Lower lobe of right lung (tissue), 2 donors: ENCODE results near the gene MYO5A. TPM values are rescaled to one million over a fixed set of nuclear protein-coding genes. Genes with fewer than 3 reads are reported as not detected.
A peak's percentile ranks its signal among the peaks of the same experiment; 100 is the strongest.

Experiments
- ATAC-seq, 2 donors: fragments of 200-7000 bp; cut with Tn5 transposase; one replicate each; pipeline ENCODE4 v1.9.1; 2020 to 2022; ENCODE audit warnings: mild to moderate bottlenecking in 2 of 2, moderate library complexity in 2 of 2
- DNase-seq: peaks from one replicate; pipeline ENCODE4 v3.0.0-alpha.2; 2020
- H3K27ac ChIP-seq: fragments of 200-600 bp; one replicate; pipeline ENCODE4 v1.8.0; 2022
- H3K27me3 ChIP-seq: fragments of 200-600 bp; one replicate; pipeline ENCODE4 v1.8.0; 2022; ENCODE audit warnings: low read depth
- H3K36me3 ChIP-seq: fragments of 200-600 bp; one replicate; pipeline ENCODE4 v1.8.0; 2022; ENCODE audit warnings: mild to moderate bottlenecking
- H3K4me1 ChIP-seq: fragments of 200-600 bp; one replicate; pipeline ENCODE4 v1.8.0; 2022
- H3K4me3 ChIP-seq: fragments of 200-600 bp; one replicate; pipeline ENCODE4 v1.8.0; 2022; ENCODE audit warnings: mild to moderate bottlenecking
- H3K9me3 ChIP-seq: fragments of 200-600 bp; one replicate; pipeline ENCODE4 v1.8.0; 2022
- intact Hi-C: fragments of 100-400 bp; cut with DNase I; formaldehyde crosslinking; loops from one replicate; pipeline ENCODE4 v1.11.0; 2022
- total RNA-seq: library from RNA; stranded (reverse); fragmentation: NEBNext Ultra II Directional; extraction: Animal tissue kit (Norgen Biotek cat#: 25700); gene quantifications from one replicate; pipeline ENCODE4 v1.2.1, GENCODE V29; 2021
- TF ChIP-seq, protein P1 (sequence below): fragments of 200-600 bp; IDR thresholded peaks from one replicate; pipeline ENCODE4 v1.8.0; 2022; ENCODE audit warnings: antibody characterized with exemption, mild to moderate bottlenecking
- donor health status: DM: no; HTN: yes; CAD: no; lungs with severe emphysema.

The MYO5A gene
- total RNA-seq, 1 donor from 2014 or later, result 36.1 TPM

DNA sequence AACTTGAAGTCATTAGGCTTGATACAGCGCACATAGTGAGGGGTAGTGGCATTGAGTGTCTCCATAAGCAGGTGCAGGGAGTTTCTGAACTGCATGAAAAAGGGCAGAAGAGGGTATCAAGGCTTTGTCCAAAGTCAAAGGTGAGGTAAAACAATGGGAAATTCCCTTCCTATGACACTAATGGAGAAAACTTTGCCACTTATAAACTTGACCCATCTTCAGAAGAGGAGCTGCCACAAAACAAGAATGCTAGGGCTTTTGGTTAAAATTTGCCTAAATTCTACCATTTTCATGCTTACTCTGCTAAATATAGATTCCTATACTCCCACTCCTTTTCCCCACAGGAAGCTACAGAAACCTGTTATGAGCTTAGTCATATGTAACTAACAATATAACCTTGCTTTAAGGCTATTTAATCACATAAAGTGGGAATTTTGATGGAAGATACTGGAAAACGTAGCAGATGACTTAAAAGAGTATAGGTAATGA is 145.5 kb downstream of the MYO5A start:
- H3K27ac ChIP-seq, result no peak overlapping the region
- no peaks in the 10 kb centered on the region for H3K4me1 ChIP-seq
- H3K27me3 ChIP-seq, result no peaks in the 10 kb centered on the region
- ATAC-seq (no peak), DNase-seq (no peak)
- peaks cover 63% of the 10 kb centered on the region for H3K36me3 ChIP-seq
- H3K9me3 ChIP-seq, result no peaks in the 10 kb centered on the region
- intact Hi-C loops, result no loop called here
- TF ChIP-seq, protein P1, sequence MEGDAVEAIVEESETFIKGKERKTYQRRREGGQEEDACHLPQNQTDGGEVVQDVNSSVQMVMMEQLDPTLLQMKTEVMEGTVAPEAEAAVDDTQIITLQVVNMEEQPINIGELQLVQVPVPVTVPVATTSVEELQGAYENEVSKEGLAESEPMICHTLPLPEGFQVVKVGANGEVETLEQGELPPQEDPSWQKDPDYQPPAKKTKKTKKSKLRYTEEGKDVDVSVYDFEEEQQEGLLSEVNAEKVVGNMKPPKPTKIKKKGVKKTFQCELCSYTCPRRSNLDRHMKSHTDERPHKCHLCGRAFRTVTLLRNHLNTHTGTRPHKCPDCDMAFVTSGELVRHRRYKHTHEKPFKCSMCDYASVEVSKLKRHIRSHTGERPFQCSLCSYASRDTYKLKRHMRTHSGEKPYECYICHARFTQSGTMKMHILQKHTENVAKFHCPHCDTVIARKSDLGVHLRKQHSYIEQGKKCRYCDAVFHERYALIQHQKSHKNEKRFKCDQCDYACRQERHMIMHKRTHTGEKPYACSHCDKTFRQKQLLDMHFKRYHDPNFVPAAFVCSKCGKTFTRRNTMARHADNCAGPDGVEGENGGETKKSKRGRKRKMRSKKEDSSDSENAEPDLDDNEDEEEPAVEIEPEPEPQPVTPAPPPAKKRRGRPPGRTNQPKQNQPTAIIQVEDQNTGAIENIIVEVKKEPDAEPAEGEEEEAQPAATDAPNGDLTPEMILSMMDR, result no peak
- H3K4me3 ChIP-seq, result no peak overlapping the region

GRCh38 chr15:52382647-52383046 is 146.0 kb downstream of the MYO5A start:
- TF ChIP-seq, protein P1, result no peak
- ATAC-seq, result no peak
- no peaks in the 10 kb centered on the region for H3K27me3 ChIP-seq
- H3K36me3 ChIP-seq, result peaks cover 58% of the 10 kb centered on the region
- no peaks in the 10 kb centered on the region for H3K9me3 ChIP-seq
- H3K4me1 ChIP-seq, result no peaks in the 10 kb centered on the region
- intact Hi-C loops, result no loop called here
- DNase-seq, result no peak
- no peak overlapping the region for H3K4me3 ChIP-seq
- H3K27ac ChIP-seq, result no peak overlapping the region

DNA sequence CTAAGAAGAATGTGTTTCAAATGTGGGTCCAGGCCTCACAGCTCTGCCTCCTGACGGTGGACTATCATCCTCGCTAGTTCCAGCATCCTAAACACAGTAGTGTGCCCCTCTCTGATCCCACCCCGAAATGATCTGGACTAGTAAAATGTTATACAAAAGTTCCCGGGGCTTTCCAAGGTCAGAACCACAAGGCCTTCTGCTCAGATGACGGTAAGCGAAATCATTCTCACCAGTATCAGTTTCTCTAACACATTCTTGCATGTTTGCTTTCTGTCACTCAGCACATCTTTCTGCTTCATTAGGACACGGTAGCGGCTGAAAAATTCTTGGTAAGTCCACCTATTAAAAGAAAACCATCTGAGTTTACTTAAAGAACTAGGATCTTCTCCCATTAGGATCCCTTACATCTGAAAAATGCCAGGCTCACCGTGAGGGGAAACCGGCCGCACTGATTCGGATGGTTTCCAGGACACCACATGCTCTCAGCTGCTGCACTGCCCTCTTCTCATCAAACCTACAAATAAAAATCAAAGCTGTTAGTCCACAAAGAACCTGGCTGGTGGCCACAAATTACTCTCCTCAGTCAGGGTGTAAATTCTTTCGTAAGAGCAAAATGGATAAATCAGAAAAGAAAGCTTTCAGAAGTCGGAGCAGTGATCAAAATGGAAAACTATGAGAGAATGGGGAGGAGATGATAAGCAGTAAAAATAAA is 149.1 kb downstream of the MYO5A start:
- DNase-seq (no peak), ATAC-seq (no peak)
- intact Hi-C loops, result no loop called here
- no peak overlapping the region for H3K4me3 ChIP-seq
- no peaks in the 10 kb centered on the region for H3K9me3 ChIP-seq
- no peaks in the 10 kb centered on the region for H3K27me3 ChIP-seq
- H3K4me1 ChIP-seq, result no peaks in the 10 kb centered on the region
- peaks cover 78% of the 10 kb centered on the region for H3K36me3 ChIP-seq
- TF ChIP-seq, protein P1, result no peak
- H3K27ac ChIP-seq, result no peak overlapping the region

DNA sequence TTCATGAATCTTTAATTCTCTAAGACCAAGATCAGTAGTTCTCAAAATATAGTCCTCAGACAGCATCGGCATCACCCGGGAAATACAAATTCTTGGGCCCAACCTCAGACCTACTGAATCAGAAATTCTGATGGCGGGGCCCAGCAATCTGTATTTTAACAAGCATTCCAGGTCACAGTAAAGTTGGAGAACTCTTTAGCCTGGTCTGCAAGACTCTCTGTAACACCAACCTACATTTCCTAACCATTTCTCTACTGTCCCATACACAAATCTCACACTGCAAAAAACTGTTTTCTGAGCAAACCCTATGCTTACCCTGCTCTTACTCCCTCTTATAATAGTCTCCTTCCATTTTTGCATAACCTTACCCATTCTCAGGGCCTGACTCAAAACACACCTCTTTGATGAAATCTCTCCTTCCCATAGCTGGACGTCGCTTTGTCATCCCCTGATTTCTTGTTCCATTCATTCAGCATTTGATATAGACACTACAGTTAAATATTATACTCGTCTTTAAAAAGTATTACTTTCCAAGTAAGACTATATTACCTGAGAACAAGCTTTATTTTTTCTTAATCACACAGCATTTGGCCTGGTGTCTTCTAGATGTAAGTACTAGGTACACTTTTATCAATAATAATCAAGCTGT is 149.8 kb downstream of the MYO5A start:
- ATAC-seq (no peak), DNase-seq (no peak)
- no peak overlapping the region for H3K4me3 ChIP-seq
- no peaks in the 10 kb centered on the region for H3K9me3 ChIP-seq
- H3K36me3 ChIP-seq, result peaks cover 78% of the 10 kb centered on the region
- TF ChIP-seq, protein P1, result no peak
- H3K27ac ChIP-seq, result no peak overlapping the region
- intact Hi-C loops, result no loop called here
- H3K4me1 ChIP-seq, result no peaks in the 10 kb centered on the region
- no peaks in the 10 kb centered on the region for H3K27me3 ChIP-seq

DNA sequence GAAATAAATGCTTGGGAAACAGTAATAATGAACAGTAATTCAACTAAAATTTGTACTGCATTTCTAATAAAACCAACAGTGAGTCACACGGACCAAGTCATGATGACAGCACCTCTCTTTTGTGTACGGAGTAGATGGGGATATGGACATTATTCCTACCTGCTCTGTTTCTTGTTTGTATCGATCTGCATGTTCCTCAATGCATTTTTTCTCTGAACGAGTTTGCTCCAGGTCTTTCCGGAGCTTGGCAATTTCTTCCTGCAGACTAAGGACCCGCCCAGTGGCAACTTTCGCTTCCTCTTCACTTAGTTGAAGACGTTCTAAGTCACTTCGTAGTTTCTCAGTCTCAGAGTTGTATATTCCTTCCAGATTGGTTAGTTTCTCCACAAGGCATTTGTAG is 158.7 kb downstream of the MYO5A start:
- H3K27ac ChIP-seq, result no peak overlapping the region
- DNase-seq (peak; percentile 57), ATAC-seq (peak in 1 of 2 donors; percentile 37)
- H3K4me3 ChIP-seq, result no peak overlapping the region
- intact Hi-C loops, result no loop called here
- TF ChIP-seq, protein P1, result no peak
- H3K36me3 ChIP-seq, result peaks cover 57% of the 10 kb centered on the region
- H3K27me3 ChIP-seq, result no peaks in the 10 kb centered on the region
- no peaks in the 10 kb centered on the region for H3K4me1 ChIP-seq
- no peaks in the 10 kb centered on the region for H3K9me3 ChIP-seq
